Panc1 (cell line): ENCODE data around the gene GJB6. TPM values are rescaled to one million over a fixed set of nuclear protein-coding genes. Genes with fewer than 3 reads are reported as not detected.

ENCODE experiments used
- ATAC-seq: fragments of 200-7000 bp; cut with Tn5 transposase; 2 replicates; pipeline ENCODE4 v1.9.1; 2020; ENCODE audit warnings: mild to moderate bottlenecking, moderate library complexity
- BruUV-seq: library from RNA; stranded (reverse); fragments of 400-500 nt; replicated peaks from 2 replicates; lab custom pipeline; 2021; lab: Mats Ljungman, UMichigan
- CTCF ChIA-PET: fragments of 300-600 bp; sonication (Branson Sonifier 250); formaldehyde crosslinking; loops from one replicate; lab custom pipeline; 2022; ENCODE audit warnings: antibody characterized with exemption; lab: Charles Lee
- POLR2A ChIA-PET: fragments of 300-600 bp; sonication (Branson Sonifier 250); formaldehyde crosslinking; loops from one replicate; lab custom pipeline; 2022; ENCODE audit warnings: antibody characterized with exemption; lab: Charles Lee
- DNase-seq: peaks from one replicate; pipeline ENCODE4 v3.0.0-alpha.2; 2010; ENCODE audit warnings: low read depth, low spot score
- H3K27ac ChIP-seq: 2 replicates; pipeline ENCODE4 v1.5.1; 2011; ENCODE audit warnings: mild to moderate bottlenecking, low read length, inconsistent platforms
- H3K27me3 ChIP-seq: fragments of 200-500 bp; sonication (Bioruptor generic); 2 replicates; pipeline ENCODE4 v1.6.0; 2014; ENCODE audit warnings: low read length, inconsistent platforms; ENCODE audit not compliant: control insufficient read depth, insufficient read depth
- H3K36me3 ChIP-seq: fragments of 200-500 bp; sonication (Bioruptor generic); 2 replicates; pipeline ENCODE4 v1.5.1; 2014; ENCODE audit warnings: inconsistent platforms, mild to moderate bottlenecking, low read length, moderate library complexity; ENCODE audit not compliant: control insufficient read depth, insufficient read depth
- H3K4me1 ChIP-seq: 2 replicates; pipeline ENCODE4 v1.5.1; 2011; ENCODE audit warnings: inconsistent platforms, mild to moderate bottlenecking, low read length, moderate library complexity; ENCODE audit not compliant: control insufficient read depth, insufficient read depth
- H3K4me3 ChIP-seq, 2 experiments: 2 replicates each; pipeline ENCODE4 v1.5.1; 2011 to 2012; ENCODE audit warnings: low read depth in 2 of 2, low read length in 2 of 2, mild to moderate bottlenecking in 2 of 2, inconsistent platforms in 1 of 2, moderate library complexity in 1 of 2
- H3K9me3 ChIP-seq: fragments of 200-500 bp; sonication (Bioruptor generic); 2 replicates; pipeline ENCODE4 v1.5.1; 2014; ENCODE audit warnings: low read depth, mild to moderate bottlenecking, inconsistent platforms, low read length, moderate library complexity; ENCODE audit not compliant: control insufficient read depth, insufficient read depth
- POLR2AphosphoS5 ChIP-seq: IDR thresholded peaks from 2 replicates; pipeline ENCODE4 v1.6.1; 2012; ENCODE audit warnings: mild to moderate bottlenecking, low read depth, low read length, moderate library complexity
- SIN3A ChIP-seq: IDR thresholded peaks from 2 replicates; pipeline ENCODE4 v1.6.1; 2012; ENCODE audit warnings: low read depth, mild to moderate bottlenecking, low read length, moderate library complexity, borderline replicate concordance; ENCODE audit not compliant: insufficient read depth
- TCF7L2 ChIP-seq: IDR thresholded peaks from 2 replicates; pipeline ENCODE4 v1.6.1; 2011; ENCODE audit warnings: mild to moderate bottlenecking, low read depth, low read length, inconsistent platforms
- in situ Hi-C: cut with HindIII; loops from 2 replicates; pipeline ENCODE4 v1.10.0; 2016; ENCODE audit warnings: low sequenced_read_pairs, low pct_unique_long_range_greater_than_20kb
- intact Hi-C: fragments of 100-400 bp; cut with micrococcal nuclease; formaldehyde crosslinking; loops from one replicate; pipeline ENCODE4 v1.10.0; 2022; ENCODE audit not compliant: unreplicated experiment
- total RNA-seq: library from RNA; stranded (reverse); gene quantifications from one replicate; pipeline ENCODE4 v1.2.1, GENCODE V29; 2021; ENCODE audit not compliant: unreplicated experiment
- TF ChIP-seq, protein P1 (sequence below): fragments of 450-650 bp; IDR thresholded peaks from 2 replicates; pipeline ENCODE4 v1.5.1; 2017; ENCODE audit warnings: mild to moderate bottlenecking

The GJB6 gene
- total RNA-seq, 1 experiment from 2014 or later, result 6.3 TPM

DNA sequence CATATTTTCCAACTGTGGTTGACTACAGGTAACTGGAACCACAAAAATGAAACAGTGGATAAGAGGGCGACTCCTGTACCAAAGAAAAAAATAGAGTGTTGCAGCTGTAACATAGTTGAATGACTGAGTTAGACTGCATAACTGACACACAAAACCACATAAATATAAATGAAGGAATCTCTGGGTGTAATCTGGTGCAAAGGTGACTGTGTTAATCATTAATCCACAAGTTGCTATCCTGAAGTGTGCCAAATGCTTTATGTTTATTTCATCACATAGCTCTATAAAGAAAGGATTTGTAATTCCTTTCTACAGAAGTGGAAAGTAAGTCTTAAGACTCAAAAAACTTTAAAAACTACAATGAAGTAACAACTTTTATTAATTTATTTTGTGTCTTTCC lies 33.3 kb downstream of the GJB6 start:
- no peak for TF ChIP-seq TCF7L2
- no peak for TF ChIP-seq POLR2AphosphoS5
- TF ChIP-seq SIN3A, result no peak
- TF ChIP-seq, protein P1, sequence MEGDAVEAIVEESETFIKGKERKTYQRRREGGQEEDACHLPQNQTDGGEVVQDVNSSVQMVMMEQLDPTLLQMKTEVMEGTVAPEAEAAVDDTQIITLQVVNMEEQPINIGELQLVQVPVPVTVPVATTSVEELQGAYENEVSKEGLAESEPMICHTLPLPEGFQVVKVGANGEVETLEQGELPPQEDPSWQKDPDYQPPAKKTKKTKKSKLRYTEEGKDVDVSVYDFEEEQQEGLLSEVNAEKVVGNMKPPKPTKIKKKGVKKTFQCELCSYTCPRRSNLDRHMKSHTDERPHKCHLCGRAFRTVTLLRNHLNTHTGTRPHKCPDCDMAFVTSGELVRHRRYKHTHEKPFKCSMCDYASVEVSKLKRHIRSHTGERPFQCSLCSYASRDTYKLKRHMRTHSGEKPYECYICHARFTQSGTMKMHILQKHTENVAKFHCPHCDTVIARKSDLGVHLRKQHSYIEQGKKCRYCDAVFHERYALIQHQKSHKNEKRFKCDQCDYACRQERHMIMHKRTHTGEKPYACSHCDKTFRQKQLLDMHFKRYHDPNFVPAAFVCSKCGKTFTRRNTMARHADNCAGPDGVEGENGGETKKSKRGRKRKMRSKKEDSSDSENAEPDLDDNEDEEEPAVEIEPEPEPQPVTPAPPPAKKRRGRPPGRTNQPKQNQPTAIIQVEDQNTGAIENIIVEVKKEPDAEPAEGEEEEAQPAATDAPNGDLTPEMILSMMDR, result no peak
- H3K27ac ChIP-seq, result no peak overlapping the region
- intact Hi-C loops (no loop called here), in situ Hi-C loops (no loop called here)
- ChIA-PET POLR2A (no interaction called here), CTCF (no interaction called here)
- no peak overlapping the region for H3K4me3 ChIP-seq
- H3K4me1 ChIP-seq, result no peaks in the 10 kb centered on the region
- DNase-seq (no peak), ATAC-seq (no peak)
- BruUV-seq, result no TSS peak
- no peaks in the 10 kb centered on the region for H3K9me3 ChIP-seq
- H3K36me3 ChIP-seq, result no peaks in the 10 kb centered on the region
- H3K27me3 ChIP-seq, result no peaks in the 10 kb centered on the region; the same call in 1 of the 2 replicates

DNA sequence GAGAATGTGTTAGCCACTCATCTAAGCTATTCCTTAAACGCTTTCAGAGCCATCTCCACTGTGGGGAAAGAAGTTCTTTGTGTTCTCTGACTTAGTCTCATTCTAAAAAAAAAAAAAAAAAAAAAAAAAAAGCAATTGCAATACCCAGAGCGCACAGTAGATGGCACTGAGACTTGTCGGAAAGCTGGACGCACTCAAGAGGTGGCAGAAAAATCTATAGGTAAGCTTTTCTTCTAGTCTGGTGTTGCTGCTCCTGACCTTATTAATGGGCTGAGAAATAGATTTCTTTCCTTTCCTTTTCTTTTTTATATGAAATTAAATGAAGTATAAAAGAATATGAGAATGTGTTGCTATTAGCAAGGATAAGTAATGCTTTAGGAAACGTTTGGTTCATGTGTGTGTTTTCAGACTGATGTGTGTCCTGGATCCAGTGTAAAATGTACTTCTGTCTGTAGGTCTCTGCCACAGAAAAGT lies 34.7 kb downstream of the GJB6 start:
- in situ Hi-C loops (no loop called here), intact Hi-C loops (loop anchor here (2.0 kb wide), 1 partner anchor 291 kb away; no protein-coding TSS in a partner anchor)
- Histone ChIP-seq H3K4me3 (no peak overlapping the region), H3K27ac (peak overlapping the region; percentile 48; the same call in 1 of the 2 replicates), H3K36me3 (no peaks in the 10 kb centered on the region), H3K27me3 (no peaks in the 10 kb centered on the region; the same call in 1 of the 2 replicates), H3K9me3 (no peaks in the 10 kb centered on the region), H3K4me1 (no peaks in the 10 kb centered on the region)
- TF ChIP-seq POLR2AphosphoS5 (no peak), TCF7L2 (no peak)
- TF ChIP-seq, protein P1, result peak; percentile 69
- BruUV-seq, result no TSS peak
- ChIA-PET CTCF (interaction anchor here (0.6 to 1.6 kb wide), 6 partner anchors 66 to 292 kb away, joined by 3 to 6 read pairs (median 4); no protein-coding TSS in a partner anchor), POLR2A (interaction anchor here (0.6 kb wide), 1 partner anchor 246 kb away, joined by 4 read pairs; no protein-coding TSS in a partner anchor)
- DNase-seq, result peak; percentile 36
- ATAC-seq, result peak; percentile 64; the same call in 1 of the 2 replicates

DNA sequence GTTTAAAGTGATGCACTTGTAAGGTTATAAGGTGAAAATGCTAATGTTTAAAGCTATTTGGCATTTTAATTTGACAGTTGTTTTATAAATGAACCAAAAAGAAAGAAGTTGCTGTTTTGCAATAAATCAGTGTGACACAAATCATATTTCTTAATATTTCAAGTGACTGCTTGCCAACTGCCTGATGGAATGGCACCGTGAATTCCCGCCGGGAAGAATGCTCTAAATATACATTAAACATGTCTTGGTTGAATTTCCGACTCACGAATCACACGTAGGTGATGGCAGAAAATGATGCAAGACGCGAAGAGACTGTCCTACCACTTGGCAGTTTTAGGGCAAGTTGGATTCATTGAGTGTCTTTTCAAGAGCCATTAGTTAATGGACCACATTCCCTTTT lies 36.3 kb downstream of the GJB6 start:
- in situ Hi-C loops, result no loop called here

More for the DNA sequence above, 36.3 kb downstream of the GJB6 start:
- ATAC-seq, result no peak
- TF ChIP-seq POLR2AphosphoS5, result no peak
- no peak for TF ChIP-seq TCF7L2
- Histone ChIP-seq H3K36me3 (no peaks in the 10 kb centered on the region), H3K4me1 (no peaks in the 10 kb centered on the region; the same call in 1 of the 2 replicates), H3K9me3 (no peaks in the 10 kb centered on the region), H3K4me3 (no peak overlapping the region), H3K27ac (no peak overlapping the region), H3K27me3 (no peaks in the 10 kb centered on the region; the same call in 1 of the 2 replicates)
- intact Hi-C loops, result loop anchor here (2.0 kb wide), 1 partner anchor 293 kb away; no protein-coding TSS in a partner anchor
- DNase-seq, result no peak
- ChIA-PET CTCF (interaction anchor here (0.9 kb wide), 1 partner anchor 10 kb away, joined by 4 read pairs; no protein-coding TSS in a partner anchor), POLR2A (interaction anchor here (0.6 kb wide), 1 partner anchor 860 kb away, joined by 4 read pairs; no protein-coding TSS in a partner anchor)
- BruUV-seq, result no TSS peak
